Activated T-cell treated with anti-CD3 and anti-CD28 coated beads, Interleukin-2, amount 50 U/mL, for 4 hours (primary cell): ENCODE data around the gene LDHD. TPM values are rescaled to one million over a fixed set of nuclear protein-coding genes. Genes with fewer than 3 reads are reported as not detected.
A peak's percentile ranks its signal among the peaks of the same experiment; 100 is the strongest.
"Not testable (repeated sequence)": the region's sequence is repeated elsewhere in the genome, so short reads cannot be mapped to it uniquely, and the experiment has no call there.

Experiments
- ATAC-seq, 2 donors: fragments of 200-7000 bp; cut with Tn5 transposase; one replicate each; pipeline ENCODE4 v1.10.0; 2021
- DNase-seq: peaks from one replicate; pipeline ENCODE4 v3.0.0-alpha.2; 2020
- H3K27me3 Mint-ChIP-seq: one replicate; pipeline ENCODE4 v1.8.0; 2021; ENCODE audit warnings: low read depth, mixed read lengths
- H3K36me3 Mint-ChIP-seq: one replicate; pipeline ENCODE4 v1.8.0; 2022; ENCODE audit warnings: mixed read lengths; ENCODE audit not compliant: insufficient read depth
- H3K4me1 Mint-ChIP-seq: one replicate; pipeline ENCODE4 v1.8.0; 2021; ENCODE audit warnings: low read depth, mixed read lengths
- H3K4me3 Mint-ChIP-seq: one replicate; pipeline ENCODE4 v1.8.0; 2021; ENCODE audit warnings: mild to moderate bottlenecking, moderate library complexity, mixed read lengths
- H3K9me3 Mint-ChIP-seq: one replicate; pipeline ENCODE4 v1.8.0; 2021; ENCODE audit warnings: mixed read lengths
- total RNA-seq, 3 donors: library from RNA; stranded (reverse); gene quantifications; one replicate each; pipeline ENCODE4 v1.2.1, GENCODE V29; 2021

LDHD gene
- under 1 TPM in 1 of 3 donors, not detected in 2; 0.11 TPM for total RNA-seq

DNA sequence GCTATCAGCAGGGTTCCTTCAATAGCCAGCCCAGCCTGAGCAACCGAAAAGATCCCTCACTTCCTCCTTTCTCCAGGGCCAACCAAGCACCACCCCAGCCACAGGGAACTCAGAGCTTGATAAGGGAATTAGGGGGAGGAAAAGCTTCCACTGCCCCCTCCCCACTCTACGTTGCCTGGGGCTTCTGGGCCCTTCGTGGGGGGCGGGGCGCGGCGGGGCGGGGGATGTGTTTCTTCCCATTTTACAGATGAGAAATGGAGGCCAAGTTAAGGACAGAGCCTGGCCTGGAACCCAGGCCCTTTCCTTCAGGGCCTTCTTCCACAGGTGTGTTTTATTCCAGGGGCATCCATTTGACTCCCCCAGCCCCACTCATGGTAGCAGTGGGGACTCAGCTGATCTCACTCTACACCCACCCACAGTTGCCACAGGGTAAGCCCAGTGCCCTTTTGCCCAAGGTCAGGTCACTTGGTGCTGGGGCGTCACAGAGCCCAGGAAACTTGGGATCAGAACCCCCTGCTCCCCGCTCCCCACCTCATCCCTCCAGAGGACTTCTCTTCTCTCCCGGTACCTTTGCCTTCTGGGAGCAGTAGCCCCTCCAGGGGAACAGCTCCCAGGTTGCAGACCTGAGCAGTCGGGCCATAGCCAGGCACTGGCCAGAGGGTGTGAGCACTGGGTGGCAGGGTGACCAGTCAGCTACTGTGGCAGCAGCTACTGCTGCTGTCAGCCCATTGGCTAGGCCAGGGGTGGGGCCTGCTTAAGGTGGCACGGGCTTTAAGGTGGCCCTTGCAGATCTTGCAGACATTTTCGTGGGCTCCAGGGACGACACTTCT, at the start of gene LDHD:
TSS of gene LDHD (minus strand) at position 700 of the 830 bp plus-strand sequence. CDS start at position 640, 60 bp downstream.
- Mint-ChIP-seq H3K27me3 (peaks cover 19% of the 10 kb centered on the region), H3K9me3 (peaks cover 2% of the 10 kb centered on the region), H3K4me1 (peaks cover 4% of the 10 kb centered on the region), H3K4me3 (no peak within 1 kb of the TSS), H3K36me3 (no peaks in the 10 kb centered on the region)
- DNase-seq (no peak), ATAC-seq (peak; percentile 68 to 79)

DNA sequence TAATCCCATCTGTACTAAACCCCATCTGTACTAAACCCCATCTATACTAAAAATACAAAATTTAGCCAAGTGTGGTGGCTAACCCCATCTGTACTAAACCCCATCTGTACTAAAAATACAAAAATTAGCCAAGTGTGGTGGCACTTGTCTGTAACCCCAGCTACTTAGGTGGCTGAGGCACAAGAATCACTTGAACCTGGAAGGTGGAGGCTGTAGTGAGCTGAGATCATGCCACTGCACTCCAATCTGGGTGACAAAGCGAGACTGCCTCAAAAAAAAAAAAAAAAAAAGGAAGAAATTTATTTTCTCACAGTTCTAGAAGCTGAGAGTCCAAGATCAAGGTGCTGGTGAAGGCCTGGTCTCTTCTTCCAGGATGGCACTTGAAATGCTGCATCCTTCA, 43.8 kb upstream of the LDHD start:
- no peaks in the 10 kb centered on the region for H3K4me1 Mint-ChIP-seq
- DNase-seq (no peak), ATAC-seq (no peak)
- H3K27me3 Mint-ChIP-seq: no peaks in the 10 kb centered on the region
- H3K9me3 Mint-ChIP-seq: peaks cover 4% of the 10 kb centered on the region
- H3K4me3 Mint-ChIP-seq: no peak overlapping the region
- H3K36me3 Mint-ChIP-seq: peaks cover 49% of the 10 kb centered on the region

DNA sequence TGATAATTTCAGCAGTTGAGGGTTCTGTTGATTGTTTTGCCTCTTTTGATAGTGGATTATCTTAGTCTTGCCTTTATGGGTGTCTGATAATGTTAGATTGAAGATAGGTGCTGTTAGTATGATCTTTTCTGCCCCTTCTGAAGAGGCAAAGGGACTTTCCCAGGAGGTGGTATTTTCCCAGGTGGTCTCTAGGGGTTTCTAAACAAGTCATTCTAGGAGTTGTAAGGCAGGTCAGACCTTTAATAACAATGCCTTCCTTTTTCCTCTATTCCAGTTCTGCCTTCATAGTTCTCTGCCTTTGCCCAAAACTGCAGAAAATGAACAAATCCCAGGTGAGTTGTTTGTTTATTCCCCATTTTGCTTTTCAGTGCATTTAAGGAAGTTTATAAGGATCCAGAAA, 36.1 kb upstream of the LDHD start:
- Mint-ChIP-seq H3K36me3 (peaks cover 45% of the 10 kb centered on the region), H3K4me1 (peaks cover 33% of the 10 kb centered on the region), H3K4me3 (no peak overlapping the region), H3K9me3 (peaks cover 19% of the 10 kb centered on the region), H3K27me3 (no peaks in the 10 kb centered on the region)
- no peak for DNase-seq
- ATAC-seq: no peak

DNA sequence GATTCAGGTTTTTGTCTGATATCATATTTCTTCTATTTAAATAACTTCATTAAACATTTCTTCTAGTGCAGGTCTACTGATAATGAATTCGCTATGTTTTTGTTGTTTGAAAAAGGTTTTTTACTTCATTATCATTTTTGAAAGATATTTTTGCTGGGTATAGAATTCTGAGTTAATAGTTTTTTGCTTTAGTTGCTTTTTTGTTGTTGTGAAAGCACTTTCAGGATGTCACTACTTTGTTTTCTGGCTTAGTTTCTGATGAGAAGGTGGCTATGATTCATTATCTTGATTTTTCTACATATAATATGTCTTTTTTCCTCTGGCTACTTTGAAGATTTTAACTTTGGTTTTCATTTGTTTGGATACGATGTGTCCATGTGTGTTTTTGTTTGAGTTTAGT, 35.2 kb upstream of the LDHD start:
- no peak for ATAC-seq

DNA sequence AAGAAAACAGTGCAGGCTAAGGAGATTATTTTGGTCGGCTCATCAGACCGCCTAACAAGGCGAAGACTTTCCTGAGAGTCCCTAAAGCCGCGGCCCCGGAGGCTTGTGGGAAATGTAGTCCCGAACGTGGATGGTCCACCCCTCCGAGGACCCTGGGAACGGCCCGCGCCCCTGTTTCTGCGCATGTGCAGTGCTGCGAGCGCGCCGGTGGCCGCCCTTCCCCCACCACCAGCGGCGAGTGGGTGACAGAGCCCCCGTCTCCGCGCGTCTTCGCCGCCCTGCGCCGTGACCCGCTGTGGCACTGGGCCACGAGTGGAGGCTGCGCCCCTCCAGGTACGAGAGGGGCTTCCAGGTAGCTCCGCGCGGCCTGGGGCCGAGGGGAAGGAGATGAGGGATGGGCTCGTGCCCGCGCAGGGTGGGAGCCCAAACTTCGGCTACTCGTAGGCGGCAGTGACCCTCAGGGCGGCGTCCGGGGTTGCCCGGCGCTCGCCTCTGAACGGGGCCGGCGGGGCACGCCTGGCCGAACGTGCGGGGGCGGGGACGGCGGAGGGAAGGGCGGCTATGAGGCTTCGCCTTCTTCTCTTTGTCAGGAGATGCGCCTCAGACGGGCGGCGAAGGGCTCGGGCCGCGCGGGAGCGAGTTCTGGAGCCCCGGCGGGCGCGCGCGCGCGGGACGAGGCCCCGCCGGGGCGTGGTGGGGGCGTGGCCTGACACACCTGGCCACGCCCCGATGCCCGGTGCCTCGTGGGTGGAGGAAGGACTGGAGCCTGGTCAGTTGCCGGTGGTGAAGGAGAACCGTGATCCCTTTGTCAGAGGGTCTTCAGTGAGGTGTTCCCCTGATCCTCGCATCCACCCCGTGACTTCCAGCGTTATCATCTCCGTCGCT, 32.0 kb upstream of the LDHD start, which contains the start of gene ZFP1:
TSS of gene ZFP1 (plus strand) at position 214 of the 885 bp plus-strand sequence. CDS start 4,428 bp downstream, outside the sequence.
- peak within 1 kb of the TSS; percentile 86 for H3K4me3 Mint-ChIP-seq
- H3K9me3 Mint-ChIP-seq: peaks cover 19% of the 10 kb centered on the region
- peaks cover 27% of the 10 kb centered on the region for H3K36me3 Mint-ChIP-seq
- H3K4me1 Mint-ChIP-seq: peaks cover 35% of the 10 kb centered on the region
- ATAC-seq: peak; percentile 93 to 94
- DNase-seq: peak; percentile 94
- no peaks in the 10 kb centered on the region for H3K27me3 Mint-ChIP-seq

More for the DNA sequence above, 35.2 kb upstream of the LDHD start:
- Mint-ChIP-seq H3K4me1 (peaks cover 35% of the 10 kb centered on the region), H3K36me3 (peaks cover 41% of the 10 kb centered on the region), H3K4me3 (peak overlapping the region; percentile 49), H3K27me3 (no peaks in the 10 kb centered on the region), H3K9me3 (peaks cover 19% of the 10 kb centered on the region)
- no peak for DNase-seq

DNA sequence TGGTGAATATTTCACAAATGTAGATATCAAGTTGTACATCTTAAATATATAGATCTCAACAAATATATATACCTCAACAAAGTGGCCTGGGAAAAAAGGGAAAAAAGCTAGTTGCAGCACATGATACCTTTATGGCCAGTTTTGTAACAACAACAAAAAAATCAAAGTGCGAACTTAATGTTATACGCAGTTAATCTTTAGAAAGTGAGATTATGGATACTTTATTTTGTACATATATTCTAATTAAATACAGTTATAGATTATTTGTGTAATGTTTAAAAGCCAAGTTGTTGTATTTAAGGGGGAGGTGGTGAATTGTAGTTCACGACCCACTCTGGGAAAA, 31.4 kb upstream of the LDHD start:
- Mint-ChIP-seq H3K4me3 (peak overlapping the region; percentile 86), H3K4me1 (peaks cover 35% of the 10 kb centered on the region), H3K36me3 (peaks cover 22% of the 10 kb centered on the region), H3K27me3 (no peaks in the 10 kb centered on the region), H3K9me3 (peaks cover 19% of the 10 kb centered on the region)
- no peak for DNase-seq
- ATAC-seq: no peak

DNA sequence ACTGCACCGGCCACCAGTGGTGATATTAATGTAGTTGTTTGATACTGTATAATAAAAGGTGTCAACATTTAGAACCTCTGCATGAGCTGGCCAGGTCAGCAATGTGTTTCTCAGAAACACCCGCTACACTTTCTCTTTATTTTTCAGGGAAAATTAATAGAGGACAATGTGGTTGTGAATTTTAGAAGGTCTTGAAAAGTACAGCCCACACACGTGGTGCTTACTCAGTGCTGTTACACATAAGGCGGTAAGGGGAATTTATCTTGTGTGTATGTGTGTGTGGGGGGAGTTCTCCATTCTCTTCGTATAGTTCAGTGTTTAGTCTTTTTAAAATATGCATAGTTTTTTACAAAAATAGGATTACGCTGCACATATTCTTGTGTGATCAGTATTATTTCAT, 27.4 kb upstream of the LDHD start:
- Mint-ChIP-seq H3K27me3 (no peaks in the 10 kb centered on the region), H3K4me1 (peaks cover 4% of the 10 kb centered on the region), H3K36me3 (no peaks in the 10 kb centered on the region), H3K4me3 (no peak overlapping the region), H3K9me3 (no peaks in the 10 kb centered on the region)
- DNase-seq (no peak), ATAC-seq (no peak)

DNA sequence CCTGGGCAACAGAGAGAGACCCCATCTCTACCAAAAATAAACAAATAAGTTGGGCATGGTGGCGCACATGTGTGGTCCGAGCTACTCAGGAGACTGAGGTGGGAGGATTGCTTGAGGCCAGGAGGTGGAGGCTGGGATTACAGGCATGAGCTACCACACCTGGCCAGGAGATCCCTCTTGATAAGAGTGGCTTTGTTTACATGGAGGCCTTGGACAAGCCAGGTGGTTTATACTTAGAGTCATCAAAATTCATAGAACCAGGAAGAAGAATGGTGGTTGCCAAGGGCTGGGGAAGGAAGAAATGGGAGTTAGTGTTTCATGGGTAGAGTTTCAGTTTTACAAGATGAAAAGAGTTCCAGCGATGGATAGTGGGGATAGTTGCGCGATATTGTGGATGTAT, 22.9 kb upstream of the LDHD start:
- Mint-ChIP-seq H3K36me3 (no peaks in the 10 kb centered on the region), H3K27me3 (peaks cover 4% of the 10 kb centered on the region), H3K9me3 (no peaks in the 10 kb centered on the region), H3K4me1 (peaks cover 7% of the 10 kb centered on the region), H3K4me3 (no peak overlapping the region)
- ATAC-seq: no peak
- no peak for DNase-seq

DNA sequence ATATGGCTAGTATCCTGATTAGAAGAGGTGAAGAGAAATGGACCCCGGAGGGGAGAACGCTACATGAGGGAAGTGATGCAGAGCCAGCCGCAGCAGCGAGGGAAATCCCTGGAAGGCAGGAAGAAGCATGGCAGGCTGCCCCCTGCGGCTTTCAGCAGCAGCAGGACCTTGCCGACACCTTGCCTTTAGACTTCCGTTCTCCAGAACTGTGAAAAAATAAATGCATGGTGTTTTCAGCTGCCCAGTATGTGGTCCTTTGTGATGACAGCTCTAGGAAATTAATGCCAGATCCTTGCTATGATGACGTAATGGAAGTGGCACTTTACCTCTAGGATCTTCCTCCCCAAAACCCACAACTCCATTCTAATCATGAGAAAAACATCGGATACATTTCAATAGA, 22.1 kb upstream of the LDHD start:
- ATAC-seq (no peak), DNase-seq (no peak)
- peaks cover 4% of the 10 kb centered on the region for H3K27me3 Mint-ChIP-seq
- peaks cover 7% of the 10 kb centered on the region for H3K4me1 Mint-ChIP-seq
- H3K9me3 Mint-ChIP-seq: no peaks in the 10 kb centered on the region
- H3K4me3 Mint-ChIP-seq: no peak overlapping the region
- H3K36me3 Mint-ChIP-seq: no peaks in the 10 kb centered on the region

DNA sequence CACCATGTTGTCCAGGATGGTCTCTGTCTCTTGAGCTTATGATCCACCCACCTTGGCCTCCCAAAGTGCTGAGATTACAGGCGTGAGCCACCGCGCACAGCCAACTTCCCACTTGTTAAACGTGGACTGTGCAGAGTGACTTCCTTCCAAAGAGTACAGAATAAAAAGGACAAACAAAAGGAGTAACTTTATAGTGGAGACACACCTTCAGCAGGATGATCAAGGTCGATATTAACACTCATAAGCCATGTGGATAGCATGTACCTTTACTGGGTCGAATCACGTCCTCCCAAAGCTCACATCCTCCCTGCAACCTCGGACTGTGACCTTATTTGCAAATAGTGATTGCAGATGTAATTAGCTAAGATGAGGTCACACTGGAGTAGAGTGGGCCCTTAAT, 21.7 kb upstream of the LDHD start:
- H3K4me3 Mint-ChIP-seq: no peak overlapping the region
- peaks cover 4% of the 10 kb centered on the region for H3K27me3 Mint-ChIP-seq
- no peaks in the 10 kb centered on the region for H3K36me3 Mint-ChIP-seq
- peaks cover 7% of the 10 kb centered on the region for H3K4me1 Mint-ChIP-seq
- no peaks in the 10 kb centered on the region for H3K9me3 Mint-ChIP-seq
- DNase-seq (no peak), ATAC-seq (no peak)

DNA sequence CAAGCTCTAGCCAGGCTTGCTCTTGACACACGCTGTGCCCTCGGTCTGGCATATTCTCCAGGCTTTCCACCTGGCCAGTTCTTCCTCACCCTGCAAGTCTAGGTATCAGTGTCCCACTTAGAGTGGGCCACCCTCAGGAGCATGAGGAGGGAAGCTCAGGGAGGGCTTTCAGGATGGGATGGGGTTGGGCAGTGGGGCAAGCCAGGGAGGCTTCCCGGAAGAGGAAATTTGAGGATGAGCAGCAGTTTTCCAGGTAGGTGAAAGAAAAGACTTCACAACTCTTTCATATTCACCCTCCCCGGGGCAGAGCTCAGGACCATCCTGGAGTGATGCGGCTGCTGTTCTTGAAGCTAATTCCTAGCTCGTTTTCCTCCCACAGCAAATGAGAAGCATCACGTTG, 14.5 kb upstream of the LDHD start:
- no peak for ATAC-seq
- Mint-ChIP-seq H3K9me3 (peaks cover 8% of the 10 kb centered on the region), H3K36me3 (peaks cover 2% of the 10 kb centered on the region), H3K27me3 (no peaks in the 10 kb centered on the region), H3K4me3 (no peak overlapping the region), H3K4me1 (peaks cover 13% of the 10 kb centered on the region)
- DNase-seq: no peak

DNA sequence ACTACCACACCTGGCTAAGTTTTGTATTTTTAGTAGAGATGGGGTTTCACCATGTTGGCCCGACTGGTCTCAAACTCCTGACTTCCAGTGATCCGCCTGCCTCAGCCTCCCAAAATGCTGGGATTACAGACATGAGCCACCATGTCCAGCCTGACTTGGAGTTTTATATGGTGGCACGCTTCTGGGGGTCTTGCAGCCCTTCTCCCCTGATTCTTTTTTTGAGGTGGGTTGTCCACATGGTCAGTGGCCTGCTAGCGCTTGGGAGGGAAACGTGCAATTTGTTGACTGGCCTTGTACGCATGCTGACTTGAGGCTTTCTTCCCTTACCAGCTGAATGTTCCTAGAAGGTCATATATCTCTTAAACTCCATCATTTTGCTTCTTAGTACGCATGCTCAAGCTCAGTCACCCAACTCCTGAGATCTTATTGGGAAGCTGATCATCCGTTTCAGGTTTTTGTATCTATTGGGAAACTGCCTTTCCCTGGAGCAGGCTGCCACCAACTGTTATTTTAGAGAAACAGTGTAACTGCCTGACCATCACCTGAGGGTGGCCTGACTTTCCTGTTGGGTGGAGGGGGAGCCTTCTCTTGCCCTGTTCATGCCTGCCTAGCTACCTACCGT, 13.7 kb upstream of the LDHD start:
- DNase-seq (no peak), ATAC-seq (no peak)
- peaks cover 8% of the 10 kb centered on the region for H3K9me3 Mint-ChIP-seq
- H3K4me3 Mint-ChIP-seq: no peak overlapping the region
- H3K4me1 Mint-ChIP-seq: peaks cover 13% of the 10 kb centered on the region
- H3K36me3 Mint-ChIP-seq: peaks cover 2% of the 10 kb centered on the region
- no peaks in the 10 kb centered on the region for H3K27me3 Mint-ChIP-seq

DNA sequence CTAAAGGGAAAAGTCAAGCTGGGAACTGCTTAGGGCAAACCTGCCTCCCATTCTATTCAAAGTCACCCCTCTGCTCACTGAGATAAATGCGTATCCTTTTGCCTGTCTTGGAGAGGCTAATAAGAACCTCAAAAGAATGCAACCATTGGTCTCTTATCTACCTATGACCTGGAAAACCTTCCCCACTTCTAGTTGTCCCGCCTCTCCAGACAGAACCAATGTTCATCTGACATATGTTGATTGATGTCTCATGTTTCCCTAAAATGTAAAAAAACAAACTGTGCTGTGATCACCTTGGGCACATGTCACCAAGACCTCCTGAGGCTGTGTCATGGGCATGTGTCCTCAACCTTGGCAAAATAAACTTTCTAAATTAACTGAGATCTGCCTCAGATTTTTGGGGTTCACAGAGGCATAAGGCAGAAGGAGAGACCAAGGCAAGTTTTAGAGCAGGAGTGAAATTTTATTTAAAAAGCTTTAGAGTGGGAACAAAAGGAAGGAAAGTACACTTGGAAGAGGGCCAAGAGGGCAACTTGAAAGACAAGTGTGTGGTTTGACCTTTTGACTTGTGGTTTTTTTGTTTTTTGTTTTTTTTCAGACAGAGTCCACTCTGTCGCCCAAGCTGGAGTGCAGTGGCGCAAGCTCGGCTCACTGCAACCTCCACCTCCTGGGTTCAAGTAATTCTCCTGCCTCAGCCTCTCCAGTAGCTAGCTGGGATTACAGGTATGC, 13.0 kb upstream of the LDHD start:
- H3K4me1 Mint-ChIP-seq: peaks cover 13% of the 10 kb centered on the region
- not testable (repeated sequence) for H3K36me3 Mint-ChIP-seq, H3K27me3 Mint-ChIP-seq, H3K4me3 Mint-ChIP-seq, ATAC-seq, DNase-seq, H3K9me3 Mint-ChIP-seq
